ENCODE data around the gene CDK5R2. TPM values are rescaled to one million over a fixed set of nuclear protein-coding genes. Genes with fewer than 3 reads are reported as not detected.

Gene CDK5R2

GRCh38 chr2:219010873-219011272 lies 51.4 kb downstream of the CDK5R2 start:
- H3K14ac ChIP-seq (ENCODE audit: low read length in 2 of 2): no peak overlapping the region
- H2BK120ac ChIP-seq (ENCODE audit: low read depth, low read length): no peak overlapping the region
- no peak overlapping the region for H3K4me2 ChIP-seq (ENCODE audit: low read length, poor library complexity, severe bottlenecking)
- no peak overlapping the region for H2BK5ac ChIP-seq (ENCODE audit: low read depth, low read length, poor library complexity, severe bottlenecking)
- no peak overlapping the region for H2AFZ ChIP-seq (ENCODE audit: low read depth, low read length)
- H3K4ac ChIP-seq (ENCODE audit: low read depth in 1 of 2, low read length in 2 of 2): no peak overlapping the region
- 92% methylated on average over 2 of the region's 5 CpGs for WGBS
- H3K79me1 ChIP-seq (replicated peaks; ENCODE audit: low read length, poor library complexity, severe bottlenecking): no peaks in the 10 kb centered on the region
- no peak overlapping the region for H3K27ac ChIP-seq (ENCODE audit: low read length, poor library complexity, severe bottlenecking)
- no peak overlapping the region for H3K18ac ChIP-seq (ENCODE audit: low read depth in 1 of 2, low read length in 2 of 2)
- H3K9me3 ChIP-seq (ENCODE audit: control insufficient read depth, low read length): peaks cover 3% of the 10 kb centered on the region
- no peak overlapping the region for H3K4me3 ChIP-seq (ENCODE audit: insufficient read depth in 1 of 2, low read depth in 1 of 2, low read length in 2 of 2)
- DNase-seq: no peak
- H3K4me1 ChIP-seq (ENCODE audit: control insufficient read depth, insufficient read depth, low read depth, low read length): no peaks in the 10 kb centered on the region
- H2BK15ac ChIP-seq (ENCODE audit: low read depth, poor library complexity, severe bottlenecking): no peak overlapping the region
- H3K27me3 ChIP-seq (ENCODE audit: control insufficient read depth in 1 of 2, insufficient read depth in 1 of 2, low read length in 2 of 2): peaks cover 30 to 69% of the 10 kb centered on the region in 2 experiments
- no peak overlapping the region for H2BK12ac ChIP-seq (ENCODE audit: low read length in 2 of 2)
- H3K23ac ChIP-seq (ENCODE audit: low read length in 2 of 2): no peak overlapping the region
- no peak overlapping the region for H2AK5ac ChIP-seq (ENCODE audit: low read length, severe bottlenecking)
- H3K9ac ChIP-seq (ENCODE audit: low read length): no peak overlapping the region
- H3K36me3 ChIP-seq (ENCODE audit: control insufficient read depth in 1 of 2, insufficient read depth in 2 of 2, low read depth in 1 of 2, low read length in 2 of 2): no peaks in the 10 kb centered on the region
- no peak overlapping the region for H4K91ac ChIP-seq (ENCODE audit: low read length)
- H4K8ac ChIP-seq (ENCODE audit: low read length): no peak overlapping the region

Small RNA genes within 50 kb of the gene (small RNA-seq; reads per million reads assigned to genes)
- 3.7 reads per million, percentile 34 among the genes with 10 or more reads in this experiment for gene MIR375 (ENCODE audit: low read depth)
- gene RNU6-642P (ENCODE audit: low read depth): not detected

All from mesenchymal stem cell (in vitro differentiated cells and primary cell).